ENCODE data around the gene SPATS2L.

DNA sequence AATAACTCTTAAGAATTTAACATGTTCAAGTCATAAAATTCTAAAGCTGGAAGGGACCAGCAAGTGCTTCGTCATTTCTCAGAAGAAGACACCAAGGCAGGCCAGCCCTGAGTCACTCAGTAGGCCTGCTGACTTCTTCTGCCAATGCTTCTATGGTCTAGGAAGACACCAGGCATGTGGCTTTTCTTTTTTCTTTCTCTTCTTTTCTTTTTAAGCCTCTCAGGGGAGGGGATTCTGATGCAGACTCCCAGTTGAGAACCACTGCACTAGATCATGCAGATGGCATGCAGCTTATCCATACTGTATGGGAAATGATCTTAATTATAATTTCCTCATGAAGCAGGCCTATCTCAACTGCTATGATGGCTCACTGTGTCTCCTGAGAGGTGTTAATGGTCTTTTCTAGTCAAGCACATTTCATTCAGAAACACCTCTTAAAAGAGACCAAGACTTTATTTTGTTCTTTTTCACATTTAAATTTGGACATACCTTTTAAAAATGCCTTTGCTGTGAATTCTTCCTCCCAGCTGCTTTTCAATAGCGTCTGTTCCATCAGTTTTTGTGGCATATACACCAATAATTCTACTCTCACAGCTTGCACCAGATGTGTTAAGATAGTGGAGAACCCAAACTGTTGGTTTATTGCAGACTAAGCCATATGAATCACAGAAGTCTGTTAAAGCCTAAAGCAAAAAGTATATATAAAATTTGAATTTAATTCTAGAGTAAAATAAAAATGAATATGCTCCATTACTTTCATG, 192.1 kb downstream of the SPATS2L start:
- no peak for TF ChIP-seq POLR2AphosphoS5 (IDR thresholded peaks at IDR 0.05)
- TF ChIP-seq POLR2A (IDR thresholded peaks at IDR 0.05): no peak
- TF ChIP-seq CTCF (IDR thresholded peaks at IDR 0.05): no peak

All from breast epithelium (tissue), 3 donors.